Ectodermal cell (in vitro differentiated cells): ENCODE measurements around the gene TBC1D1.
"Not testable (repeated sequence)": the region's sequence is repeated elsewhere in the genome, so short reads cannot be mapped to it uniquely, and the experiment has no call there.

Source experiments
- H3K27ac ChIP-seq: 2 replicates; pipeline ENCODE4 v1.7.0; 2013; ENCODE audit warnings: mild to moderate bottlenecking, low read depth, low read length; ENCODE audit not compliant: insufficient read depth, poor library complexity, severe bottlenecking
- H3K27me3 ChIP-seq: 2 replicates; pipeline ENCODE4 v1.7.0; 2013; ENCODE audit warnings: mild to moderate bottlenecking, low read length; ENCODE audit not compliant: insufficient read depth, control insufficient read depth, poor library complexity, severe bottlenecking
- H3K36me3 ChIP-seq: one replicate; pipeline ENCODE4 v1.7.0; 2013; ENCODE audit warnings: low read length; ENCODE audit not compliant: control insufficient read depth, insufficient read depth
- H3K4me1 ChIP-seq: one replicate; pipeline ENCODE4 v1.7.0; 2013; ENCODE audit warnings: low read length; ENCODE audit not compliant: control insufficient read depth, insufficient read depth
- H3K4me3 ChIP-seq: 2 replicates; pipeline ENCODE4 v1.7.0; 2013; ENCODE audit warnings: low read depth, low read length, control low read depth; ENCODE audit not compliant: insufficient read depth
- H3K9me3 ChIP-seq: 2 replicates; pipeline ENCODE4 v1.7.0; 2013; ENCODE audit warnings: mild to moderate bottlenecking, low read length, moderate library complexity; ENCODE audit not compliant: control insufficient read depth
- WGBS, 2 experiments: methylation state at CpG; one replicate each; pipeline ENCODE4 v1.1.7; 2013; ENCODE audit warnings: missing lambda C conversion rate in 2 of 2; 5-methylcytosine and 5-hydroxymethylcytosine counted together

TBC1D1 gene

DNA sequence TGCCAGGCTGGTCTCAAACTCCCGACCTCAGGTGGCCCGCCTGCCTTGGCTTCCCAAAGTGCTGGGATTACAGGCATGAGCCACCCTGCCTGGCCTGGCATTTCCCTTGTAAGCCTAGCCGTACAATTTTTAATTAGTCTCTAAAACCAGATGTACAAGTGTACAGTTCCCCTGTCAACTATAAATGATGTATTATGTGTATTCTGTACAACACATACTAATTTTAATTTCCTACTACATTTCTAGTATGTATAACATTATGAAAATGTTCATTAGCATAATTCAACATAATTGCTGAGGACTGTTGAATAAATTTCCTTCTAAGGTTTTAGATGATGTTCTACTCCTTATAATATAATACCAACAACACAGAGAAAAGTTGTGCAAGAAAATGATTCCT, 27.8 kb downstream of the TBC1D1 start:
- WGBS, 2 experiments: 89 to 92% methylated on average over 3 of the region's 3 CpGs
- Histone ChIP-seq H3K27me3 (no peaks in the 10 kb centered on the region), H3K4me3 (no peak overlapping the region), H3K27ac (no peak overlapping the region), H3K4me1 (no peaks in the 10 kb centered on the region), H3K36me3 (no peaks in the 10 kb centered on the region), H3K9me3 (no peaks in the 10 kb centered on the region)

DNA sequence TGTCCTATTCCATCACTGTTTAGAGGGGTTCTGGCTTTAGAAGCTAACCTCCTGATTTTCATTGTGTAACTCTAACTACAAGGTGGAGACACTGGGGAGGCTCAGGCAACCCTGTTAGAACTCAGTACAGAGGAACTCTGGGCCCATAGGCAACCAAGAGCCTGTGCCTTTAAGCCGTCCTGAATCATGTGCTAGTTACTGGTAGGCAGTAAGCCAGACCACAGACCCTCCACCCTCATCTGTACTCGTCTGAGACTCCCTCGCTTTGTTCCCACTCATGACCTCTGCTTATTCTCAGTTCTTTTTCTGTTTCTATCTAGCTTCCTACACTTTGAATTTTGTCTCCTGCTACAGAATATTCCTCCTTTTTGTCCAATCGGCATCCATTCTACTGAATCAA, 31.4 kb downstream of the TBC1D1 start:
- WGBS, 2 experiments: 88 to 91% methylated on average over 4 of the region's 4 CpGs
- no peaks in the 10 kb centered on the region for H3K9me3 ChIP-seq
- H3K27me3 ChIP-seq: no peaks in the 10 kb centered on the region
- H3K36me3 ChIP-seq: no peaks in the 10 kb centered on the region
- H3K4me3 ChIP-seq: no peak overlapping the region
- no peak overlapping the region for H3K27ac ChIP-seq
- no peaks in the 10 kb centered on the region for H3K4me1 ChIP-seq

DNA sequence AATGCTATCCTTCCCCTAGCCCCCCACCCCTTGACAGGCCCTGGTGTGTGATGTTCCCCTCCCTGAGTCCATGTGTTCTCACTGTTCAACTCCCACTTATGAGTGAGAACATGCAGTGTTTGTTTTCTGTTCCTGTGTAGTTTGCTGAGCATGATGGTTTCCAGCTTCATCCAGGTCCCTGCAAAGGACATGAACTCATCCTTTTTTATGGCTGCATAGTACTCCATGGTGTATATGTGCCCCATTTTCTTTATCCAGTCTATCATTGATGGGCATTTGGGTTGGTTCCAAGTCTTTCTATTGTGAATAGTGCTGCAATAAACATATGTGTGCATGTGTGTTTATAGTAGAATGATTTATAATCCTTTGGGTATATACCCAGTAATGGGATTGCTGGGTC, 32.2 kb downstream of the TBC1D1 start:
- H3K9me3 ChIP-seq, H3K4me3 ChIP-seq, H3K27me3 ChIP-seq, H3K27ac ChIP-seq, H3K4me1 ChIP-seq, H3K36me3 ChIP-seq: not testable (repeated sequence)

DNA sequence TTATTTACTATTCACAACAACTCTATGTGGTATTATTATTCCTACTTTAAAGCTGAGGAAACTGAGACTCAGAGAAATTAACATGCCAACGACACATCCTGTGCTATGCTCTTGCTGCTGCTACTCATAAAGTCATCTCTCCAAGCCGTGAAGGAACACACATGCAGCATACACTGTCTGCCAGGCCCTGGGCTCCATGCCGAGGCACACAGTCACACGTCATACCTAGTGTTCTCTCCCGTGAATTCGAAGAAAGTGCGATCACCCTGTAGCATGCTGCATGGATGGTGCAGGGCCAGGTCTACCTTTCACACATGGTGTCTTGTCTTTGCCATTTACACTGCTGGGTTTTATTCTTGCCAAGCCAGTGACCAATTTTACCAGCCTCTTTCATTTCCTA, 34.1 kb downstream of the TBC1D1 start:
- H3K4me3 ChIP-seq: no peak overlapping the region
- H3K9me3 ChIP-seq: no peaks in the 10 kb centered on the region
- WGBS, 2 experiments: 79% methylated on average over 7 of the region's 7 CpGs

DNA sequence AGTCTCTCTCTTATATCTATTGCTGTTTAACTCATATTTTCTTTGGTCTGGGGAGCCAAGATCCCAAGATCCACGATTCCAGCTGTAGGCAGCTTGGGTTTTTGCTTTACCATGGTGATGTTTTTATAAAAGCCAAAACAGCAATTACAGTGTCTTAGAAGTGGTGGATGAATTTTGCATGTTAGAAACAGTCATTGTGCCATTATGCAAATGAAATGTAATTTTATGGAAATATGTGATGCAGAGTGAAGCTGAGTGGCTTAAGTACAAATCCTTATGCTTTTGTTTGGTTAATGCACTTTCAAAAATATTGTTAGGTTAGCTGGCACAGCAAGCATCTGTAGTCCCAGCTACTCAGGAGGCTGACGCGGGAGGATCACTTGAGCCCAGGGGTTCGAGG, 36.5 kb downstream of the TBC1D1 start:
- Histone ChIP-seq H3K36me3 (no peaks in the 10 kb centered on the region), H3K27ac (no peak overlapping the region), H3K27me3 (no peaks in the 10 kb centered on the region), H3K4me3 (no peak overlapping the region), H3K9me3 (no peaks in the 10 kb centered on the region), H3K4me1 (no peaks in the 10 kb centered on the region)
- 93 to 95% methylated on average over 4 of the region's 4 CpGs for WGBS, 2 experiments

More for the DNA sequence above, 34.1 kb downstream of the TBC1D1 start:
- Histone ChIP-seq H3K27ac (no peak overlapping the region), H3K36me3 (no peaks in the 10 kb centered on the region), H3K4me1 (no peaks in the 10 kb centered on the region), H3K27me3 (no peaks in the 10 kb centered on the region)

DNA sequence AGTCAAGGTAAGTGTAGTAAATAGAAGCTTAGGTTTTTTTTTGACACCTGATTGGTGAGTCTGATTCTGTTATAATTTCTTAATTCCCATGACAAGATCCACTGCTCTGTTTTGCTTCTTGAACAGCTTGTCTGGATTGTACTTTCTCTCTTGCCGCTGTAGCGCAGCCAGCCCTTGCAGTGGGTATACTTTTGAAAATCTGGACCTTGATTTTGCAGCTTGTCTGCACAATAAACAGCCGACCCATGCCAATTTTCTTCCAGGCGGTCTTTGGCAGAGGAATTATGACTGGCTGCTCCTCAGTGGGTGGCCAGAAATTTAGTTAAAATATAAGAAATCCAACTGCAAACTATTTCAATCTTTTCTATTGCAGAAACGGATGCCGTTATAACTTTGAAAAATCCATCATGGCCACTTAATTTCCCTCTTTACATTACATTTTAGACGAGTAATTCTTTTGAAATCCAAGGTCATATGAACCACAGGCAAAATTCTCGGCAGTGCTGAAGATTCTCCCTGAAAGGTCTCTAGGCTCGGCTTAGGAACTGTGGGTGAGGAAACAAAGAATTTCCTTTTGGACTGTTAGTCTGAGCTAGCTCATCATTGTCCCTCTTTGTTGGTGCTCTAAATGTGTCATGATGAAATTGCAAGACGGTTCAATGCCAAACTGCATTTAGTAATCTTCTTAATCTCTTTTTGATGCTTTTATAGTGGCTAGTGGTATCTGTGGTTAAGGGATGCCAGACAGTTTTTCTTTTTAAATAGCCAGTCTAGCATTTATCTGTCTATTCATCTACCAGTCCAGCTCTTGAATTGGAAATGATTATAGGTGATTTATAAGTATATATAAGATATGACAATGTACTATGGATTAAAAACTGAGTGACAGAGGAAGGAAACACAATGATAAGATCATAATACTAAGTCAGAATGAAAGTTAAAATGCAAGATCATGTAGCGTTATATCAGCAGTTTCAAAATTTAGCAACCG, 37.8 kb downstream of the TBC1D1 start:
- H3K9me3 ChIP-seq: no peaks in the 10 kb centered on the region
- H3K4me1 ChIP-seq: no peaks in the 10 kb centered on the region
- no peaks in the 10 kb centered on the region for H3K36me3 ChIP-seq
- 90 to 91% methylated on average over 12 of the region's 12 CpGs for WGBS, 2 experiments
- H3K27me3 ChIP-seq: no peaks in the 10 kb centered on the region
- no peak overlapping the region for H3K27ac ChIP-seq
- H3K4me3 ChIP-seq: no peak overlapping the region

DNA sequence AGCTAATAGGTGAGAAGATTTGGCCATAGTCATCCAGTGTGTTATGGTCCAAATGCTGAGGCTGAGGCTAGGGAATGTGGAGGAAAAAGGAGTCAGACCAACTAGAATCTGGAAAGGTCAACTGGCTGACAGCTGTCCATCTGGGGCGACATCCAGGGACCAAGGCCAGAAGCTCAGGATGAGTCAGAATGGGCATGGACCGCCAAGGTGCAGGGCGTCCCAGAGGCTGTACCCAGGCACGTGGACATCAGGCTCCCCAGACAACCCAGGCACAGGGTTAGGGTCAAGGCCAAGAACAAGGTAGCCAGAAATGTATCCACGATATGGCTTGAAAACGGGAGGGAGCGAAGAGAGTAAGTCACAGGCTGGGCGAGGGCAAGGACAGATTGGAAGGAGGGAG, 43.2 kb downstream of the TBC1D1 start:
- no peaks in the 10 kb centered on the region for H3K4me1 ChIP-seq
- no peak overlapping the region for H3K4me3 ChIP-seq
- H3K27ac ChIP-seq: no peak overlapping the region
- WGBS, 2 experiments: 92 to 95% methylated on average over 8 of the region's 8 CpGs
- no peaks in the 10 kb centered on the region for H3K9me3 ChIP-seq
- no peaks in the 10 kb centered on the region for H3K27me3 ChIP-seq
- H3K36me3 ChIP-seq: no peaks in the 10 kb centered on the region

DNA sequence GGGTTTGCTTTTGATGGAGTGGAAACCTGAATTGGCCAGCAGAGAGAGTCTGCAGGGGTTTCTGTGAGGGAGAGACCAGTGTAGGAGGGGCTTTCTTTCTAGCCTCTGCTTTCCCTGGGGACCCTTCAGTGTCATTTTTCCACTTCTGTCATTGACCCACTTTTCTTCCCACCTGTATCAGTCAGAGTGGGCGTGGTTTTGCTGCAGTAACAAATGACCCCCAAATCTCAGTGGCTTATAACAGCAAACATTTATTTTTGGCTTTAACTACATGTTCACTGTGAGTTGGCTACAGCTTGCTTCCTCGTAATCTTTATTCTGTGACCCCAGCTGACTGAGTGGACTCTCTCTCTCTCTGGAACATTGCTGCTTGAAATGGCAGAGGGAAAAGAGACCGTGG, 43.7 kb downstream of the TBC1D1 start:
- no peak overlapping the region for H3K27ac ChIP-seq
- 89 to 93% methylated on average over 3 of the region's 3 CpGs for WGBS, 2 experiments
- H3K9me3 ChIP-seq: no peaks in the 10 kb centered on the region
- no peaks in the 10 kb centered on the region for H3K36me3 ChIP-seq
- H3K4me1 ChIP-seq: no peaks in the 10 kb centered on the region
- no peaks in the 10 kb centered on the region for H3K27me3 ChIP-seq
- no peak overlapping the region for H3K4me3 ChIP-seq

DNA sequence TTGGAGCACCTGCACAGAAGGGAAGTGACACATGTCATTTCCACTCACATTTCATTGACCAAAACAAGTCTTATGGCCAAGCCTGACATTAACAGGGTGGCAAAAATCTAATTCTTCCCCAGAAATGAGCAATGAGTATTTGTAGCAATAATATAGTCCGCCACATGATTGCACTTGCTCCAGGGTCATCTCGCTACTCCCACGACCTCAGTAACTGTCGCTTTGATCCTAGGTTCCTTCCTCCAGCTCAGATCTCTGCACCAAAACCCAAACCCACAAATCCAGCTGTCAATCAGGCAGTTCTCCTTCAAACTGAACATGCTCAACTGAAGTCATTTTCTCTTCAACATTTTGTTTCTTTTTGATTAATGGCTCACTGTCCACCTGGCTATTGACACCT, 44.1 kb downstream of the TBC1D1 start:
- Histone ChIP-seq H3K27ac (no peak overlapping the region), H3K27me3 (no peaks in the 10 kb centered on the region), H3K9me3 (no peaks in the 10 kb centered on the region), H3K4me3 (no peak overlapping the region), H3K36me3 (no peaks in the 10 kb centered on the region), H3K4me1 (no peaks in the 10 kb centered on the region)
- 80 to 83% methylated on average over 4 of the region's 4 CpGs for WGBS, 2 experiments

DNA sequence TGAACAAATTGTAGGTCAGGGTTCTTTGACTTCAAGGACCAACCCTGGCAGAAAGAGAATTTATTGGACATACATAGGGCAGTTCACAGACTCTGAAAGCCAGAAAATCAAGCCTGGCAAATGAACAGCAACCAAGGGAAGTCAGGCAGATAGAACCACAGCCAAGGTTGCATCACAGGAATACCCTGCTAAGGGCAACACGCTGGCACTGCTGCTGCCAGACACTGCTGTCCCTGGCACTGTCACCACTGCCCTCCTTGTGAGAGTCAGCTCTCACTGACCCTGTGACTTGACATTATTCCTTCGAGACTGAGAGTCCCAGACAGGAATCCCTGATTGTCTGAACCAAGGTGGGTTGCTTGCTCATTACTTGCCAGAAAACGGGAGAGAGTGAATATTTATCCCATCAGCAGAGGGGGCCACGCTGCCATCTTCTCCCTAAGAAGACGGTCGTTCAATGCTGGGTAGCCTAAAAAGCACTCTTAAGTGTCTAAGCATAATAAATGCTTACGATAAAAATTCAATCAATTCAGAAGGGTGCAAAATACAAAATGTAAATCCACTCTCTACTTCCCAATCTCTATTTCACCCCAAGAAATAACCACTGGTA, 46.1 kb downstream of the TBC1D1 start:
- Histone ChIP-seq H3K4me3 (no peak overlapping the region), H3K27ac (no peak overlapping the region), H3K27me3 (no peaks in the 10 kb centered on the region), H3K4me1 (no peaks in the 10 kb centered on the region), H3K9me3 (no peaks in the 10 kb centered on the region), H3K36me3 (no peaks in the 10 kb centered on the region)
- whole genome bisulfite sequencing, 2 experiments: 55 to 59% methylated on average over 6 to 7 of the region's 7 CpGs
